AG04449 (cell line): ENCODE results near the gene RNF220.

Source experiments
- CTCF ChIA-PET: fragments of 350-600 bp; formaldehyde crosslinking; extraction: SDS; loops from one replicate; lab custom pipeline; 2021; ENCODE audit warnings: antibody characterized with exemption; lab: Yijun Ruan, JAX
- POLR2A ChIA-PET: fragments of 400-600, 350-600 bp; formaldehyde crosslinking; extraction: SDS; loops from one replicate; lab custom pipeline; 2020; ENCODE audit warnings: antibody characterized with exemption, inconsistent platforms; lab: Yijun Ruan, JAX
- DNase-seq: peaks from one replicate; pipeline ENCODE4 v3.0.0-alpha.2; 2010; ENCODE audit warnings: low read depth, low spot score
- H3K4me3 ChIP-seq: 2 replicates; pipeline ENCODE4 v1.5.1; 2011; ENCODE audit warnings: low read depth, mild to moderate bottlenecking, control low read depth, low read length
- CTCF ChIP-seq: IDR thresholded peaks from one replicate; pipeline ENCODE4 v1.5.1; 2011; ENCODE audit warnings: mild to moderate bottlenecking, moderate library complexity, low read length, control low read depth, inconsistent platforms; ENCODE audit not compliant: insufficient read depth; ENCODE audit errors: missing control alignments

RNF220 gene

GRCh38 chr1:44408632-44409602, 3.9 kb downstream of the RNF220 start:
- H3K4me3 ChIP-seq = no peak overlapping the region
- no peak for DNase-seq
- CTCF ChIA-PET = interaction anchor here (1.0 to 1.4 kb wide), 3 partner anchors 7 to 31 kb away, joined by 3 to 4 read pairs (median 3); no protein-coding TSS in a partner anchor
- TF ChIP-seq CTCF = no peak
- POLR2A ChIA-PET = no interaction called here

GRCh38 chr1:44409757-44410156, 4.7 kb downstream of the RNF220 start:
- CTCF ChIA-PET = interaction anchor here (1.0 to 1.4 kb wide), 2 partner anchors 8 to 11 kb away, joined by 3 read pairs; no protein-coding TSS in a partner anchor
- POLR2A ChIA-PET = no interaction called here

GRCh38 chr1:44411861-44412260, 6.8 kb downstream of the RNF220 start:
- CTCF ChIA-PET = no interaction called here
- no peak for TF ChIP-seq CTCF
- POLR2A ChIA-PET = no interaction called here
- H3K4me3 ChIP-seq = no peak overlapping the region
- no peak for DNase-seq

More at GRCh38 chr1:44409757-44410156, 4.7 kb downstream of the RNF220 start:
- no peak for DNase-seq
- TF ChIP-seq CTCF = no peak
- no peak overlapping the region for H3K4me3 ChIP-seq

- POLR2A ChIA-PET = no interaction called here
- no peak for DNase-seq
- CTCF ChIA-PET = no interaction called here
- no peak for TF ChIP-seq CTCF
- H3K4me3 ChIP-seq = no peak overlapping the region
Measured at GRCh38 chr1:44412601-44413000, 7.5 kb downstream of the RNF220 start.

GRCh38 chr1:44413740-44414139, 8.7 kb downstream of the RNF220 start:
- no peak for DNase-seq
- H3K4me3 ChIP-seq = no peak overlapping the region
- ChIA-PET CTCF (no interaction called here), POLR2A (no interaction called here)
- no peak for TF ChIP-seq CTCF

GRCh38 chr1:44415013-44415412, 10.0 kb downstream of the RNF220 start:
- TF ChIP-seq CTCF = no peak
- ChIA-PET CTCF (no interaction called here), POLR2A (no interaction called here)
- DNase-seq = no peak
- no peak overlapping the region for H3K4me3 ChIP-seq
